AG09319 (cell line): ENCODE measurements around the gene KDM3B.
"Not testable (repeated sequence)": the region's sequence is repeated elsewhere in the genome, so short reads cannot be mapped to it uniquely, and the experiment has no call there.

Source experiments
- DNase-seq: peaks from one replicate; pipeline ENCODE4 v3.0.0-alpha.2; 2010; ENCODE audit warnings: low read depth; ENCODE audit errors: extremely low read depth
- TF ChIP-seq, protein P1 (sequence below): IDR thresholded peaks from 2 replicates; pipeline ENCODE4 v1.5.1; 2011; ENCODE audit warnings: low read depth, mild to moderate bottlenecking, inconsistent platforms, low read length, moderate library complexity

Gene KDM3B

DNA sequence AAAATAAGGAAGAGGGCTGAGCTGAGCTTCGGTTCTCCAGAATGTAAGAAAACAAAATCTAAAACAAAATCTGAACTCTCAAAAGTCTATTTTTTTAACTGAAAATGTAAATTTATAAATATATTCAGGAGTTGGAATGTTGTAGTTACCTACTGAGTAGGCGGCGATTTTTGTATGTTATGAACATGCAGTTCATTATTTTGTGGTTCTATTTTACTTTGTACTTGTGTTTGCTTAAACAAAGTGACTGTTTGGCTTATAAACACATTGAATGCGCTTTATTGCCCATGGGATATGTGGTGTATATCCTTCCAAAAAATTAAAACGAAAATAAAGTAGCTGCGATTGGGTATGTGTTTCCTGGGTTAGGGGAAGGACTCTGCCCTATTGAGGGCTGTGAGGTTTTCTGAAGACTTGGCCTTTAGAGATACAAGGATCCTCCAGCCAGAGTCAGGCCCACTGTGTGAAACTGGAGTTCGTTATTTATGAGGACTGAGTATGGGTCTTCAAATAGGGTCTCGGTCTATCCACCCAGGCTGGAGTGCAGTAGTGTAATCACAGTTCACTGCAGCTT is 116.6 kb downstream of the KDM3B start:
- DNase-seq: peak; percentile 79
- TF ChIP-seq, protein P1, sequence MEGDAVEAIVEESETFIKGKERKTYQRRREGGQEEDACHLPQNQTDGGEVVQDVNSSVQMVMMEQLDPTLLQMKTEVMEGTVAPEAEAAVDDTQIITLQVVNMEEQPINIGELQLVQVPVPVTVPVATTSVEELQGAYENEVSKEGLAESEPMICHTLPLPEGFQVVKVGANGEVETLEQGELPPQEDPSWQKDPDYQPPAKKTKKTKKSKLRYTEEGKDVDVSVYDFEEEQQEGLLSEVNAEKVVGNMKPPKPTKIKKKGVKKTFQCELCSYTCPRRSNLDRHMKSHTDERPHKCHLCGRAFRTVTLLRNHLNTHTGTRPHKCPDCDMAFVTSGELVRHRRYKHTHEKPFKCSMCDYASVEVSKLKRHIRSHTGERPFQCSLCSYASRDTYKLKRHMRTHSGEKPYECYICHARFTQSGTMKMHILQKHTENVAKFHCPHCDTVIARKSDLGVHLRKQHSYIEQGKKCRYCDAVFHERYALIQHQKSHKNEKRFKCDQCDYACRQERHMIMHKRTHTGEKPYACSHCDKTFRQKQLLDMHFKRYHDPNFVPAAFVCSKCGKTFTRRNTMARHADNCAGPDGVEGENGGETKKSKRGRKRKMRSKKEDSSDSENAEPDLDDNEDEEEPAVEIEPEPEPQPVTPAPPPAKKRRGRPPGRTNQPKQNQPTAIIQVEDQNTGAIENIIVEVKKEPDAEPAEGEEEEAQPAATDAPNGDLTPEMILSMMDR: no peak

DNA sequence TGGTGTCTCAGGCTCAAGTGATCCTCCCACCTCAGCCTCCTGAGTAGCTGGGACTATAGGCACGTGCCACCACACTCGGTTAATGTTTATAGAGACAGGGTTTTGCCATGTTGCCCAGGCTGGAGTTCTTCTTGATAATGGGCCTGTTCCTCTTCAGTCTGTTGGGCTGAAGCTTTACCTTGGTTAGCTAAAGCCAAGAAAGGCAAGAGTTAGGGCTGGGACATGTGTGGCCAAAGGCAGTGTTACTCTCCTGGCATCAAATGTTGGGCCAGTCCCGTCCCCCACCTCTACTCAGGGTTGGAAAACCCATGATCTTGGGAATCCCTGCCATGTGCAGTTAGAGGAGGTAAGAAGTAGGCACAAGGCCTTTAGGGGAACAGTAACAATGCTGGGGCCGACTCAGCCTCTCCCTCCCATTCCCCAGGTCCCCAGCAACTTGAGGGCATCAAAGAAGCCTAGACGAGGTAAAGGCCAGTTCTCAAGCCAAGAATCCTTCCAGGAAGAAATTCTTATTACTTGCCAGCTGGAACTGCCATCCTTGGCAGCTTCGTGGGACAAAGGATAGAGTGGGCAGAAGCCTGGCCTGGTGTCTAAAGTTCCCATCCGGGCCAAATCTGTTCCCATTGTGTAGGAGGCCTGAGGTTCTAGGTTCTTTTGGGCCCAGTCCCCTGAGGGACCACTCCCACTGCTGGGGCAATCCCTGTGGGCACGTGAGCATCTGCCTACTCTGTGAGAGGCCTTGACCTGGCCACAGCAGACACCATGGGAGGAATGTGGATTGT is 117.2 kb downstream of the KDM3B start:
- TF ChIP-seq, protein P1: no peak
- DNase-seq: peak; percentile 87

- TF ChIP-seq, protein P1: no peak
- no peak for DNase-seq
Observed at GRCh38 chr5:138470322-138471051, 118.0 kb downstream of the KDM3B start.

DNA sequence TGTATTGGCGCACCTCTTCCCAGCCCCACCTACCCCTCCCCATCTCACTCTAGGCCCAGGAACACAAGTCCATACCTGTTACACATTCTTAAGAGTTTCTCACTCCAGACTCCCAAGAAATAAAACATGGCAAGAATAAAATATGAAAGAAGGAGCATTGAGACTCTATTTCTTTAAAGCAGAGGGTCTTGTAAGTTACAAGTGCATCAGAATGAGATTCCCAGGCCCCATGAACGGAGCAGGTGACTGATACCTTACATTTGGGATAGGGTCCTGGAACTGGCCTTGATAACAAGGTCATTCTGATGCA is 118.5 kb downstream of the KDM3B start:
- DNase-seq: no peak
- TF ChIP-seq, protein P1: no peak

- TF ChIP-seq, protein P1: no peak
- DNase-seq: no peak
Observed at GRCh38 chr5:138472353-138472752, 119.9 kb downstream of the KDM3B start.

- not testable (repeated sequence) for DNase-seq
Observed at GRCh38 chr5:138473151-138473550, 120.7 kb downstream of the KDM3B start.

GRCh38 chr5:138476918-138477317 is 124.4 kb downstream of the KDM3B start:
- TF ChIP-seq, protein P1: no peak
- DNase-seq: no peak
